ENCODE data around the gene NONO.
A peak's percentile ranks its signal among the peaks of the same experiment; 100 is the strongest.
"Not testable (repeated sequence)": the region's sequence is repeated elsewhere in the genome, so short reads cannot be mapped to it uniquely, and the experiment has no call there.

Gene NONO

GRCh38 chrX:71283403-71284143 is at the start of gene NONO:
NONO (plus strand) TSS chrX:71283635; CDS start chrX:71290638, 7,003 bp downstream.
- peak; percentile 93 to 97 for DNase-seq

- DNase-seq: no peak
Measured at GRCh38 chrX:71235482-71235881, 48.0 kb upstream of the NONO start.

DNA sequence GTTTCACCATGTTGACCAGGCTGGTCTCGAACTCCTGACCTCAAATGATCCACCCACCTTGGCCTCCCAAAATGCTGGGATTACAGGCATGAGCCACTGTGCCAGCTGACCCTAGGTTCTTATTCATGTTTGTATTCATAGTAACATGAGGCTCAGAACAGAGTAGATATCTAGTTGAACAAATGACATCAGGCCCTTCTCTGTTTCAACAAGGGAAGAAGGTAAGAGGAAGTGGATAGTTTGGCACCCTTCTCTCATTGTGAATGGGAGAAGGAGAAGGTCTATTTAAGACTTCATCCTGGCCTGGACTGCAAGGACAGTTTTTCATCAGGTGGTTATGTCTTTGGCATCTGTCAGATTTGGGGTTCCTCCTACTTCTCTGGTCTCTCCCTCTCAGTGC is 46.6 kb upstream of the NONO start:
- no peak for DNase-seq

DNA sequence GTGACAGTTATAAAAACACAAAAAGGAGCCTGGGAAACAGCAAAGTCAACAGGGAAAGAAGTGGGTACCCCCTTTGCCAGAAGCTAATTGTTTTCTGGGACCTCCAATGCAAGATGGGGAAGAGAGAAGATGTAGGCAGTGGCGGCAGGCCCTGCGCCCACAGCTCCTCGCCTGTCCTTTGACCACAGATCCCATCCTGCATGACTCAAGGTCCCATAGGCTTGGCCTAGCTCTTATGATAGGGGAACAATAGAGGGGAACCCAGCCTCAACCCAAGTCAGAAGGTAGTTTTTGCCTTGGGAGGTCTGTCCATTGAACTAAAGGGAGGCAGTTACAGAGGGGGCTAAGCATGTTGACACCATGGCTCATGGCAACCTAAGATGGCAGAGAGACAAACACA is 43.7 kb upstream of the NONO start:
- no peak for DNase-seq

- DNase-seq: no peak
Measured at GRCh38 chrX:71241301-71241700, 42.1 kb upstream of the NONO start.

GRCh38 chrX:71244359-71245128 is 38.9 kb upstream of the NONO start:
- no peak for DNase-seq

- DNase-seq: no peak
Measured at GRCh38 chrX:71245159-71245558, 38.3 kb upstream of the NONO start.

- DNase-seq: no peak
Measured at GRCh38 chrX:71250841-71251240, 32.6 kb upstream of the NONO start.

DNA sequence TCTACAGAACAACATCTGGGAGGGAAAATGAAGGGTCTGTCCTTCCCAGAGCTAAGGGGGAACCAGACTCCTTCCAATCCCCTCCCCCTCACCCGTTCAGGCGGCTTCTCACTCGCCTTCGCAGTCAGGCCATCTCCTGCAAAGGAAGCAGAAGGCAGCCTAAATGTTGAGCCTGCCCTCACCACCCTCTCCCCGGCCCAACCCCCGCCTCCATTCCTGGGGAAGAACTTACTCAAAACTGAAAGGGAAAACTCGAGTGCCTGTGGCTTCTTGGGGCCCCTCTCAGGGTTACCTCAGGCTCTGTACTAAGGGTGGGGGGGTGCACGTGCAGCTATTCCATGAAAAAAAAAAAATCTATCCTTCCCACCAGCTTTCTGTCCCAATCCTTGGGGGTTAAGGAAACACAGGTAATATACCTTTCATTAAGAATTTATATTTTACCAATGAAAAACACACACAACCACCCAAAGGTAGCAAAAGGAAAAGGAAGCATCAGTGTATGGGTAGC is 31.9 kb upstream of the NONO start:
- DNase-seq: no peak

DNA sequence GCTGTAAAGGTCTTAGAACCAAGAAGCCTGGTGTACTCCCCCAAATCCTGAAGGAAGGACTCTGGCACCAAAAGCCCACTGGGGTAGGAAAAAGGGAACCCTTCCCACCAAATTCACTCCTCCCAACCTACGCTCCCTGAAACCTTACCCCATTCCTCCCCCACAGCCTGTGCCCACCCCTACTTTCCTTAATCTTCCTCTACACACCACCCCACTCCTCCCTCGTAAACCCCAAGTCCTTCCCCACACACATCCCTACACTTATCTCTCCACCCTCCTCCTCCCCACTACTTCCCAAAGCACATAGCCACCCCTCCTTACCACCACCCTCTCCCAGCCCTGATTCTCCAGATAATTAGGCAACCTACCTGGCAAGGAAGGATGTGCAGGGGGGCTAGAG is 31.2 kb upstream of the NONO start:
- no peak for DNase-seq

DNA sequence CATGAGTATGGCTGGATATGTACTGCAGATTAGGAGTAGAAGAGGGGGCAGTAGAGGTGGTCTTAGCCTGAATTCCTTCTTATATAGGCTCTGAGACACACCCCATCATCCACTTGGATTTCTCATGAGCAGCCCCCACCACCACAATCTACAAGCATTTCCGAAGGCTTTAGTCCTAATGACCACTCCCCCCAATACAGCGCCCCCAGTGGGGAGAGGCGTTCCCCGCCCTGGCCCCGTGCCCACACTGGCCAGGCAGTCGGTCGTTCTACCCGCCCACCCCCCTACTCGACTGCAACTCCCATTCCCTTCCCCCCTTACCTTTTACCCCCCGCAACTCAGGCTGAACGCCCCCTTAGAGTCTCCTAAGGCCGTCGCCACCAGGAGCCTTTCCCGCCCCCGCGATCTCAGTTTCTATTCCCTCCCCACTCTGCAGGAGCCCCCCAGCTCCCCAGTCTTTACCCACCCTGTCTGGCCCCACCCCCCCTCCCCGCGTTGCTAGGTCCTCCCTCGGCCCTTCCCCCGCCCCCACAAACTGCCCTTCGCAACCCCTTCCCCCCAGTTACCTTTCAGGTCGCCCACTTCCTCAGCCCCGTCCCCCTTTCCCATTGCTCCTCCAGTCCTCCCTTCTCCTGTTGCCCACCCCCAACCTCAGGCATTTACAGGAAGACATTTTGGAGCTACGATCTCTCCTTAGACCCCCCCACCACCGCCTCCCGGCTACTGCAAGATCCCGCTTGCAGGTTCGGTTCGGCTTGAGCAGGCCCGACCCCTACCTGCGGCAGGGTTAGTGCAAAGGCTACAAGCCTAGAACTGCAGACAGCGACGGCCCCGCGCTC is 30.0 kb upstream of the NONO start:
- peak; percentile 42 to 48 for DNase-seq

DNA sequence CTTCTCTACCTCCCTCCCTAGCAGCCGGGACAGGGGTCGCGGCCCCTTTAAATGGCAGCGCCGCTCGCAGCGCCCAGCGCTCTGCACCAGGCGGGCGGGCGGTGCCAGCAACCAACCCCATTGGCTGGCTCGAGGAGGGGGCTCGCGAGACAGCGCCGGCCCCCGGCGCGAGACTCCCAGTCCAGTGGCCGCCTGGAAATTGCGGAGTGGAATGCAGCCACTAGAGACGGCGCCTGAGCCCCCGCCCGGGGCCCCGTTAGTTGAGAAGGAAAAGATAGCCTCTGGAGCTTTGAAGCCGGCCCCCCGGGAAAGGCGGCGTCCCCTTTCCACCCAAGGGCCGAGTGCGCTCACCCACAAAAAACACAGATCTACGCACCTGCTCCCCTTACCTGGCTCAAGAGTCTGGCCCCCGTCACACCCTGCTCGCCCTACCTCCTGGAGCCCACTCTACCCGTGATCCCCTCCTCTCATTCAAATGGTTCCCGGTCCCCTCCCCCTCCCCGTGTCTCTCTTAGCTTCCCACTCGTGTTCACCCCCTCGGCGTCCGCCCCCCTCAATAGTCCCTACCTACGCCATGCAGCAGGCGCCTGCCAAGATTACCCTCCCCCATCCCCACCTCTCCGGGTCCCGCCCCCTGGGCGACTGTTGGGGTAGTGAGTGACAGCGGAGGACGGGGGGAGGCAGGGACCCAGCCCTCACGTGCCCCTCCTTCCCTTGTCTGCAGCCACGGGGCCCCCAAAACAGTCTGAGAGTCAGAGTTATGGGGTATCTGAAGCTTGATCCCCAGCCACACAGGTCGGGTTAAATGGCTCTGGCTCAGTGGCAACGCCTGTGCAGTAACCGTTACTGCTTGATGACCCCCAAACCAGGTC is 29.1 kb upstream of the NONO start, which contains the start of gene ZMYM3:
TSS of gene ZMYM3 (minus strand) at position 49 of the 872 bp plus-strand sequence. CDS start 885 bp downstream, outside the sequence.
- peak; percentile 84 to 86 for DNase-seq

GRCh38 chrX:71256051-71256450 is 27.4 kb upstream of the NONO start:
- no peak for DNase-seq

DNA sequence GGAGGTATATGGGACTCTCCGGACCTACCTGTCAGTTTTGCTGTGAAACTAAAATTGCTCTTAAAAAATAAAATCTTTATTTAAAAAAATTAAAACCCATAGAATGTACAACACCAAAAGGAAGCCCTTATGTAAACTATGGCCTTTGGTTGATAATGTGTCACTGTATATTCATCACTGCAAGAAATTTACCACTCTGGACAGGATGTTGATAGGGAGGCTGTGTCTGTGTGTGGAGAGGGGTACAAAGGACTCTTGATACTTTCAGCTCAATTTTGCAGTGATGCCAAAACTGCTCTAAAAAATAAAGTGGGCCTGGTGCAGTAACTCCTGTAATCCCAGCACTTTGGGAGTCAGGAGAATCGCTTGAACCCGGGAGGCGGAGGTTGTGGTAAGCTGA is 26.6 kb upstream of the NONO start:
- no peak for DNase-seq

GRCh38 chrX:71268624-71269023 is 14.8 kb upstream of the NONO start:
- not testable (repeated sequence) for DNase-seq

DNA sequence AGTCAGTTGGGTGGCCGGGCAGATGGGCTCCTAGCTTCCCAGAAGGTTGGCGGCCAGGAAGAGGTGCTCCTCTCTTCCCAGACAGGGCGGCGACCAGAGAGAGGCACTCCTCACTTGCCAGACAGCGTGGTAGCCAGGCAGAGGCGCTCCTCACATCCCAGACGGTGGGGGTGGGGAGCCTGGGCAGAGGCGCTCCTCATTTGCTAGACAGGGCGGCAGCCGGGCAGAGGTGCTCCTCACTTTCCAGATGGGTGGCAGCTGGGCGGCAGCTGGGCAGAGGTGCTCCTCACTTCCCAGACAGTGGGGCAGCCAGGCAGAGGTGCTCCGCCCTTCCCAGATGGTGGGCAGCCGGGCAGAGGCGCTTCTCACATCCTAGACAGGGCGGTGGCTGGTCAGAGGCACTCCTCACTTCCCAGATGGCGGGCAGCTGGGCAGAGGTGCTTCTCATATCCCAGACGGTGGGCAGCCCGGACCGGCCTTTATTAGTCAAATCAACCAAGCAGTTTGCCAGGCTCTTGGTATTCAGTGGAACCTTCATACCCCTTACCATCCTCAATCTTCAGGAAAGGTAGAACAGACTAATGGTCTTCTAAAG is 13.5 kb upstream of the NONO start:
- no peak for DNase-seq

- DNase-seq: not testable (repeated sequence)
Measured at GRCh38 chrX:71272313-71272712, 11.1 kb upstream of the NONO start.

- DNase-seq: not testable (repeated sequence)
Measured at GRCh38 chrX:71281300-71281699, 2.1 kb upstream of the NONO start.

DNA sequence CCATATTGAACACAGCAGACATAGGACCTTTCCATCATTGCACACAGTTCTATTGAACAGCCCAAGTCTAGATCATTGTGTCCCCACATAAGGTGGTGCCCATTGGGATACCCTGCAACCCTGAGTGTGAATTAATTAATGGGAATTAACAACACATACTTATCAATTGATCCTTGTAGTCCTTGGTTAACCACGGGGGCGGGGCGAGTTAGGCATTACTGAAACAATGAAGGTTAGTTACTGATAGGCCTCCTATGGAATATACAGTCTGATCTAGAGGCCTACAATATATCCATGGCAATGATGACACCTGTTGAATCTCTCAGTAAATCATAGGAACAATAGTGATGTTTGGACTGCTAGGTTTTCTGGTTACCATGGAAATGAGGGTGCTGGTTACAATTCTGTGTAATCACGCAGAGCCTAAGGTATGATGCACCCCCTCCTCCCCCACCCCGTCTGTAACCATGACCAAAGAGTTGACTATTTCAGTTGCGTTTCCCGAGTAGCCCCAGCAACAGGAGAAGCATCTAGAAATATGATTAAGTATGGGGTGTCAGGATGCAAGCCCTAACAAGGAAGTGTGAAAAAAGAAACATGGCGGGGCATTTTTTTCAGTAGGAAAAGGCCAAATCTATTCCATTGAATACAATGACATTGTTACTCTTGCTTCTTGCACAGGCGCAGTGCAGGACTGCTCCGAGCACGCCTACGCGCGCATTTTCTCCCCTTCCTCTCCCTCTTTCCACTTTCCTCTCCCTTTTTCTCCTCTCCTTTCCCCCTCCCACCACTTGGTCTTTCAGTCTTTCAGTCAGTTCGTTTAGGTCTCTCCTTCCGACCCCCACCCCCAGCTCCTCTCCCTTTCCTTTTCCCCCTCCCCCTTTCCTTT is 677 bp upstream of the NONO start:
- DNase-seq: peak; percentile 74 to 81

DNA sequence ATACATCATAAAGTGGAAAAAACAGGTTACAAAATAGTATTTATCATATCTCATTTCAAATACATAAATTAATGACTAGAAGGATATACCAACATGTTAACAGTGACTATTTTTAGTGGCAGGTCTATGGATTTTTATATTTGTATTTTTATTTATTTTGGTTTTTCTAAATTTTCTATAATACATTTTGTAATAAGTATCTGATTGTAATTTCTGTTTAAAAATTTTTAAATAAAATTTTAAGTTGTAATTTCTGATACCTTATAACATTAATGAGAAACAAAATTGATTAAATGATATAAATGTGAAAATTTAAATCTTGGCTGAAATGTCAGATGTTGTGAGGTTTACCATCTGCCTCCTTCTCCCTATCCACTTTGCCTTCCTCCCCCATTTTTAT is 2.5 kb downstream of the NONO start:
- no peak for DNase-seq

DNA sequence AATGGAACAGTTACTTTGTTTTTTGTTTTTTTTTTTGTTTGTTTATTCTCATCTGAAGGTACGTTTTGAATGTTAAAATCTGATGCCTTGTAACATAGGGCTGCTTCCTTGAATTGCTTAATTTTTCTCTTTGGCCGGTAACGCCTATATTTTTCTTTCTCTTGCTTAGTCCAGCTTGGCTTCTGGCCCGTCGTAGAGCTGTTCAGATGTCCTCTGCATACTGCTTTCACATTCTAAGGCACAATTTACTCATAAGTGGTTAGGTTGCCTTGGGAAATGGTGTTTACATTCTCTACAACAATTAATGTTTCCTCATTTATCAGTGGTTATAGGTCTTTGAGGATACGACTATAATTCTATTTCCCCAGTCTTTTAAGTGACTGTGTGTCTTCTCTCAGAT is 7.9 kb downstream of the NONO start:
- no peak for DNase-seq

Data from CD4-positive, alpha-beta T cell treated with Interleukin-4 for 1 hour (primary cell).